GM10266 (cell line): Measurements from ENCODE around the gene USP16.

ENCODE experiments used
- DNase-seq: peaks from one replicate; pipeline ENCODE4 v3.0.0; 2012; ENCODE audit errors: extremely low spot score
- CTCF ChIP-seq: IDR thresholded peaks from 2 replicates; pipeline ENCODE4 v1.5.1; 2012; ENCODE audit warnings: mild to moderate bottlenecking, low read depth; ENCODE audit not compliant: control insufficient read depth, insufficient read depth; ENCODE audit errors: missing control alignments

USP16 gene

GRCh38 chr21:29098156-29098555, 73.7 kb downstream of the USP16 start:
- DNase-seq = no peak
- TF ChIP-seq CTCF = no peak

DNA sequence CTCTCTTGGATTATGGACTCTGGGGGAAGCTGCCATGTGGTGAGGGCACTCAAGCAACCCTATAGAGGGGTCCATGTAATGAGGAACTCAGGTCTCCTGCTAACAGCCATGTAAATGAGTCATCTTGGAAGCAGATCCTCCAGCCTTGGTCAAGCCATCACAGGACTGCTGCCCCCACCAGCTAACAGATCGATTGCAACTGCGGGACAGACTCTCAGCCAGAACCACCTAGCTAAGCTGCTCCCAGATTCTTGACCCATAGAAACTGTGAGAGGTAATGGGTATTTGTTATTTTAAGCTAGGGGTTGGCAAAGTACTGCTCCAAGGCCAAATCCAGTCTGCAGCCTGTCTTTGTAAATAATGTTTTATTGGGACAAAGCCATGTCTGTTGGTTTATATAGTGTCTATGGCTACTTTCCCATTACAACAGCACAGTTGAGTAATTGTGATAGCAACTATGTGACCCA, 78.4 kb downstream of the USP16 start:
- no peak for TF ChIP-seq CTCF
- no peak for DNase-seq
